Activated CD8-positive, alpha-beta T cell treated with anti-CD3 and anti-CD28 coated beads for 36 hours (primary cell): ENCODE measurements around the gene NUTM1. TPM values are rescaled to one million over a fixed set of nuclear protein-coding genes. Genes with fewer than 3 reads are reported as not detected.

Experiments used
- ATAC-seq: fragments of 200-7000 bp; cut with Tn5 transposase; one replicate; pipeline ENCODE4 v1.10.0; 2021; ENCODE audit warnings: mild to moderate bottlenecking, moderate library complexity
- CTCF ChIA-PET: fragments of 350-600 bp; sonication (Branson Sonifier 250); formaldehyde crosslinking; loops from one replicate; lab custom pipeline; 2021; ENCODE audit warnings: antibody characterized with exemption; lab: Charles Lee
- POLR2A ChIA-PET: fragments of 350-600 bp; sonication (Branson Sonifier 250); formaldehyde crosslinking; loops from one replicate; lab custom pipeline; 2021; ENCODE audit warnings: antibody characterized with exemption; lab: Charles Lee
- DNase-seq: peaks from one replicate; pipeline ENCODE4 v3.0.0-alpha.2; 2020
- H3K27ac Mint-ChIP-seq: one replicate; pipeline ENCODE4 v1.8.0; 2021; ENCODE audit warnings: mild to moderate bottlenecking, mixed read lengths
- H3K27me3 Mint-ChIP-seq: one replicate; pipeline ENCODE4 v1.8.0; 2021; ENCODE audit warnings: mixed read lengths
- H3K36me3 Mint-ChIP-seq: one replicate; pipeline ENCODE4 v1.8.0; 2021; ENCODE audit warnings: low read depth, mixed read lengths
- H3K4me1 Mint-ChIP-seq: one replicate; pipeline ENCODE4 v1.8.0; 2021; ENCODE audit warnings: low read depth, mixed read lengths
- H3K4me3 Mint-ChIP-seq: one replicate; pipeline ENCODE4 v1.8.0; 2021; ENCODE audit warnings: mild to moderate bottlenecking, moderate library complexity, mixed read lengths
- H3K9me3 Mint-ChIP-seq: one replicate; pipeline ENCODE4 v1.8.0; 2021; ENCODE audit warnings: mixed read lengths
- CTCF ChIP-seq: fragments of 200-600 bp; IDR thresholded peaks from one replicate; pipeline ENCODE4 v1.8.0; 2022; ENCODE audit warnings: antibody characterized with exemption, mild to moderate bottlenecking
- intact Hi-C: fragments of 100-400 bp; cut with micrococcal nuclease; formaldehyde crosslinking; loops from one replicate; pipeline ENCODE4 v1.10.0; 2022
- total RNA-seq, 2 experiments: library from RNA; stranded (reverse); gene quantifications; one replicate each; pipeline ENCODE4 v1.2.3, GENCODE V29; 2021

The NUTM1 gene
- total RNA-seq, 2 experiments from 2014 or later, result not detected

GRCh38 chr15:34359416-34359815 lies 16.3 kb downstream of the NUTM1 start:
- H3K27me3 Mint-ChIP-seq, result no peaks in the 10 kb centered on the region
- ATAC-seq, result no peak
- CTCF ChIA-PET, result interaction anchor here (1.2 kb wide), 2 partner anchors 16 to 117 kb away, joined by 3 to 4 read pairs; no protein-coding TSS in a partner anchor
- H3K9me3 Mint-ChIP-seq, result no peaks in the 10 kb centered on the region
- no peak for DNase-seq
- no peaks in the 10 kb centered on the region for H3K4me1 Mint-ChIP-seq
- no peak overlapping the region for H3K4me3 Mint-ChIP-seq
- intact Hi-C loops, result no loop called here
- POLR2A ChIA-PET, result no interaction called here
- no peak for TF ChIP-seq CTCF
- no peak overlapping the region for H3K27ac Mint-ChIP-seq
- H3K36me3 Mint-ChIP-seq, result peaks cover 33% of the 10 kb centered on the region

- H3K9me3 Mint-ChIP-seq, result no peaks in the 10 kb centered on the region
- POLR2A ChIA-PET, result interaction anchor here (1.2 kb wide), 1 partner anchor 21 kb away, joined by 3 read pairs; no protein-coding TSS in a partner anchor
- H3K4me1 Mint-ChIP-seq, result peaks cover 8% of the 10 kb centered on the region
- no peak for TF ChIP-seq CTCF
- intact Hi-C loops, result no loop called here
- no peaks in the 10 kb centered on the region for H3K27me3 Mint-ChIP-seq
- CTCF ChIA-PET, result interaction anchor here (1.2 kb wide), 2 partner anchors 17 to 118 kb away, joined by 3 to 4 read pairs; no protein-coding TSS in a partner anchor
- peaks cover 36% of the 10 kb centered on the region for H3K36me3 Mint-ChIP-seq
- no peak for ATAC-seq
- H3K27ac Mint-ChIP-seq, result no peak overlapping the region
- H3K4me3 Mint-ChIP-seq, result no peak overlapping the region
- no peak for DNase-seq
Observed at GRCh38 chr15:34360298-34360697, 17.2 kb downstream of the NUTM1 start.

GRCh38 chr15:34361278-34361677 lies 18.2 kb downstream of the NUTM1 start:
- Mint-ChIP-seq H3K36me3 (peaks cover 36% of the 10 kb centered on the region), H3K4me3 (no peak overlapping the region)
- POLR2A ChIA-PET, result interaction anchor here (1.2 kb wide), 1 partner anchor 22 kb away, joined by 3 read pairs; no protein-coding TSS in a partner anchor

GRCh38 chr15:34362047-34362773 lies 19.1 kb downstream of the NUTM1 start:
- no peak for ATAC-seq
- intact Hi-C loops, result no loop called here
- no peak for TF ChIP-seq CTCF
- H3K36me3 Mint-ChIP-seq, result peaks cover 36% of the 10 kb centered on the region
- DNase-seq, result no peak
- H3K27me3 Mint-ChIP-seq, result no peaks in the 10 kb centered on the region
- H3K9me3 Mint-ChIP-seq, result no peaks in the 10 kb centered on the region
- no peak overlapping the region for H3K27ac Mint-ChIP-seq
- ChIA-PET POLR2A (no interaction called here), CTCF (interaction anchor here (0.8 kb wide), 1 partner anchor 18 kb away, joined by 3 read pairs; no protein-coding TSS in a partner anchor)
- H3K4me1 Mint-ChIP-seq, result peaks cover 17% of the 10 kb centered on the region
- no peak overlapping the region for H3K4me3 Mint-ChIP-seq

More at GRCh38 chr15:34361278-34361677, 18.2 kb downstream of the NUTM1 start:
- Mint-ChIP-seq H3K27me3 (no peaks in the 10 kb centered on the region), H3K4me1 (peaks cover 17% of the 10 kb centered on the region), H3K9me3 (no peaks in the 10 kb centered on the region), H3K27ac (no peak overlapping the region)
- intact Hi-C loops, result no loop called here
- DNase-seq (no peak), ATAC-seq (no peak)
- TF ChIP-seq CTCF, result no peak
- CTCF ChIA-PET, result interaction anchor here (0.8 kb wide), 1 partner anchor 17 kb away, joined by 3 read pairs; no protein-coding TSS in a partner anchor

- H3K4me3 Mint-ChIP-seq, result no peak overlapping the region
- ChIA-PET POLR2A (no interaction called here), CTCF (no interaction called here)
- TF ChIP-seq CTCF, result no peak
- H3K27me3 Mint-ChIP-seq, result no peaks in the 10 kb centered on the region
- H3K9me3 Mint-ChIP-seq, result no peaks in the 10 kb centered on the region
- intact Hi-C loops, result no loop called here
- DNase-seq, result no peak
- no peak overlapping the region for H3K27ac Mint-ChIP-seq
- ATAC-seq, result no peak
- peaks cover 23% of the 10 kb centered on the region for H3K4me1 Mint-ChIP-seq
- H3K36me3 Mint-ChIP-seq, result peaks cover 25% of the 10 kb centered on the region
Observed at GRCh38 chr15:34364041-34364440, 20.9 kb downstream of the NUTM1 start.
